ENCODE measurements around the gene TSEN2.
"Not testable (repeated sequence)": the region's sequence is repeated elsewhere in the genome, so short reads cannot be mapped to it uniquely, and the experiment has no call there.

Gene TSEN2

GRCh38 chr3:12452361-12453330 is 31.6 kb upstream of the TSEN2 start:
- no peak overlapping the region for H3K9ac ChIP-seq (ENCODE audit: low read depth in 1 of 2, low read length in 2 of 2)
- H3K36me3 ChIP-seq (ENCODE audit: control insufficient read depth in 2 of 2, insufficient read depth in 2 of 2, low read length in 2 of 2): no peaks in the 10 kb centered on the region
- H3K27ac ChIP-seq (ENCODE audit: low read depth in 2 of 2, low read length in 2 of 2): no peak overlapping the region
- peaks cover 0 to 2% of the 10 kb centered on the region in 2 donors for H3K4me1 ChIP-seq (ENCODE audit: control insufficient read depth in 2 of 2, insufficient read depth in 2 of 2, low read length in 2 of 2)
- no peak overlapping the region for H3K4me3 ChIP-seq (ENCODE audit: low read length in 2 of 2)
- no peaks in the 10 kb centered on the region for H3K9me3 ChIP-seq (ENCODE audit: control insufficient read depth in 2 of 2, low read length in 2 of 2)
- no peaks in the 10 kb centered on the region for H3K27me3 ChIP-seq (ENCODE audit: control insufficient read depth in 2 of 2, insufficient read depth in 2 of 2, low read length in 2 of 2)

GRCh38 chr3:12454076-12454815 is 30.0 kb upstream of the TSEN2 start:
- Histone ChIP-seq H3K27me3 (ENCODE audit: control insufficient read depth in 2 of 2, insufficient read depth in 2 of 2, low read length in 2 of 2) (no peaks in the 10 kb centered on the region), H3K9ac (ENCODE audit: low read depth in 1 of 2, low read length in 2 of 2) (no peak overlapping the region), H3K27ac (ENCODE audit: low read depth in 2 of 2, low read length in 2 of 2) (no peak overlapping the region), H3K9me3 (ENCODE audit: control insufficient read depth in 2 of 2, low read length in 2 of 2) (no peaks in the 10 kb centered on the region), H3K4me1 (ENCODE audit: control insufficient read depth in 2 of 2, insufficient read depth in 2 of 2, low read length in 2 of 2) (peaks cover 2 to 10% of the 10 kb centered on the region in 2 donors), H3K4me3 (ENCODE audit: low read length in 2 of 2) (no peak overlapping the region), H3K36me3 (ENCODE audit: control insufficient read depth in 2 of 2, insufficient read depth in 2 of 2, low read length in 2 of 2) (no peaks in the 10 kb centered on the region)

GRCh38 chr3:12454816-12455121 is 29.5 kb upstream of the TSEN2 start:
- peaks cover 6 to 15% of the 10 kb centered on the region in 2 donors for H3K4me1 ChIP-seq (ENCODE audit: control insufficient read depth in 2 of 2, insufficient read depth in 2 of 2, low read length in 2 of 2)
- H3K4me3 ChIP-seq (ENCODE audit: low read length in 2 of 2): no peak overlapping the region
- H3K9me3 ChIP-seq (ENCODE audit: control insufficient read depth in 2 of 2, low read length in 2 of 2): no peaks in the 10 kb centered on the region
- no peak overlapping the region for H3K9ac ChIP-seq (ENCODE audit: low read depth in 1 of 2, low read length in 2 of 2)
- no peaks in the 10 kb centered on the region for H3K27me3 ChIP-seq (ENCODE audit: control insufficient read depth in 2 of 2, insufficient read depth in 2 of 2, low read length in 2 of 2)
- no peak overlapping the region for H3K27ac ChIP-seq (ENCODE audit: low read depth in 2 of 2, low read length in 2 of 2)
- H3K36me3 ChIP-seq (ENCODE audit: control insufficient read depth in 2 of 2, insufficient read depth in 2 of 2, low read length in 2 of 2): no peaks in the 10 kb centered on the region

GRCh38 chr3:12455740-12456139 is 28.5 kb upstream of the TSEN2 start:
- peaks cover 14 to 20% of the 10 kb centered on the region in 2 donors for H3K4me1 ChIP-seq (ENCODE audit: control insufficient read depth in 2 of 2, insufficient read depth in 2 of 2, low read length in 2 of 2)
- H3K9me3 ChIP-seq (ENCODE audit: control insufficient read depth in 2 of 2, low read length in 2 of 2): no peaks in the 10 kb centered on the region
- no peak overlapping the region for H3K9ac ChIP-seq (ENCODE audit: low read depth in 1 of 2, low read length in 2 of 2)
- H3K27ac ChIP-seq (ENCODE audit: low read depth in 2 of 2, low read length in 2 of 2): no peak overlapping the region
- H3K27me3 ChIP-seq (ENCODE audit: control insufficient read depth in 2 of 2, insufficient read depth in 2 of 2, low read length in 2 of 2): no peaks in the 10 kb centered on the region
- no peaks in the 10 kb centered on the region for H3K36me3 ChIP-seq (ENCODE audit: control insufficient read depth in 2 of 2, insufficient read depth in 2 of 2, low read length in 2 of 2)
- H3K4me3 ChIP-seq (ENCODE audit: low read length in 2 of 2): no peak overlapping the region

GRCh38 chr3:12456441-12456840 is 27.8 kb upstream of the TSEN2 start:
- H3K27ac ChIP-seq (ENCODE audit: low read depth in 2 of 2, low read length in 2 of 2): no peak overlapping the region
- H3K4me1 ChIP-seq (ENCODE audit: control insufficient read depth in 2 of 2, insufficient read depth in 2 of 2, low read length in 2 of 2): peaks cover 21 to 27% of the 10 kb centered on the region in 2 donors
- no peaks in the 10 kb centered on the region for H3K36me3 ChIP-seq (ENCODE audit: control insufficient read depth in 2 of 2, insufficient read depth in 2 of 2, low read length in 2 of 2)
- no peak overlapping the region for H3K9ac ChIP-seq (ENCODE audit: low read depth in 1 of 2, low read length in 2 of 2)
- H3K4me3 ChIP-seq (ENCODE audit: low read length in 2 of 2): no peak overlapping the region
- no peaks in the 10 kb centered on the region for H3K9me3 ChIP-seq (ENCODE audit: control insufficient read depth in 2 of 2, low read length in 2 of 2)
- H3K27me3 ChIP-seq (ENCODE audit: control insufficient read depth in 2 of 2, insufficient read depth in 2 of 2, low read length in 2 of 2): no peaks in the 10 kb centered on the region

- H3K4me1 ChIP-seq (ENCODE audit: control insufficient read depth in 2 of 2, insufficient read depth in 2 of 2, low read length in 2 of 2): peaks cover 31 to 35% of the 10 kb centered on the region in 2 donors
- not testable (repeated sequence) for H3K4me3 ChIP-seq (ENCODE audit: low read length in 2 of 2); H3K9me3 ChIP-seq (ENCODE audit: control insufficient read depth in 2 of 2, low read length in 2 of 2); H3K27ac ChIP-seq (ENCODE audit: low read depth in 2 of 2, low read length in 2 of 2); H3K36me3 ChIP-seq (ENCODE audit: control insufficient read depth in 2 of 2, insufficient read depth in 2 of 2, low read length in 2 of 2); H3K27me3 ChIP-seq (ENCODE audit: control insufficient read depth in 2 of 2, insufficient read depth in 2 of 2, low read length in 2 of 2); H3K9ac ChIP-seq (ENCODE audit: low read depth in 1 of 2, low read length in 2 of 2)
These were observed 26.9 kb upstream of the TSEN2 start for GRCh38 chr3:12457380-12457779.

GRCh38 chr3:12458901-12459300 is 25.4 kb upstream of the TSEN2 start:
- Histone ChIP-seq H3K36me3 (ENCODE audit: control insufficient read depth in 2 of 2, insufficient read depth in 2 of 2, low read length in 2 of 2) (no peaks in the 10 kb centered on the region), H3K27ac (ENCODE audit: low read depth in 2 of 2, low read length in 2 of 2) (peak overlapping the region in 1 of 2 donors; percentile 81), H3K9me3 (ENCODE audit: control insufficient read depth in 2 of 2, low read length in 2 of 2) (no peaks in the 10 kb centered on the region), H3K4me1 (ENCODE audit: control insufficient read depth in 2 of 2, insufficient read depth in 2 of 2, low read length in 2 of 2) (peaks cover 35 to 43% of the 10 kb centered on the region in 2 donors), H3K4me3 (ENCODE audit: low read length in 2 of 2) (no peak overlapping the region), H3K9ac (ENCODE audit: low read depth in 1 of 2, low read length in 2 of 2) (no peak overlapping the region), H3K27me3 (ENCODE audit: control insufficient read depth in 2 of 2, insufficient read depth in 2 of 2, low read length in 2 of 2) (no peaks in the 10 kb centered on the region)

- peak overlapping the region in 1 of 2 donors; percentile 26 for H3K9ac ChIP-seq (ENCODE audit: low read depth in 1 of 2, low read length in 2 of 2)
These were observed 24.2 kb upstream of the TSEN2 start for GRCh38 chr3:12460127-12460526.

GRCh38 chr3:12461097-12461649 is 23.1 kb upstream of the TSEN2 start:
- no peaks in the 10 kb centered on the region for H3K9me3 ChIP-seq (ENCODE audit: control insufficient read depth in 2 of 2, low read length in 2 of 2)
- no peak overlapping the region for H3K4me3 ChIP-seq (ENCODE audit: low read length in 2 of 2)
- H3K4me1 ChIP-seq (ENCODE audit: control insufficient read depth in 2 of 2, insufficient read depth in 2 of 2, low read length in 2 of 2): peaks cover 39 to 43% of the 10 kb centered on the region in 2 donors
- H3K36me3 ChIP-seq (ENCODE audit: control insufficient read depth in 2 of 2, insufficient read depth in 2 of 2, low read length in 2 of 2): no peaks in the 10 kb centered on the region
- H3K27ac ChIP-seq (ENCODE audit: low read depth in 2 of 2, low read length in 2 of 2): peak overlapping the region; percentile 72 to 81
- H3K9ac ChIP-seq (ENCODE audit: low read depth in 1 of 2, low read length in 2 of 2): no peak overlapping the region
- H3K27me3 ChIP-seq (ENCODE audit: control insufficient read depth in 2 of 2, insufficient read depth in 2 of 2, low read length in 2 of 2): peaks cover 0 to 2% of the 10 kb centered on the region in 2 donors

More at GRCh38 chr3:12460127-12460526, 24.2 kb upstream of the TSEN2 start:
- Histone ChIP-seq H3K27me3 (ENCODE audit: control insufficient read depth in 2 of 2, insufficient read depth in 2 of 2, low read length in 2 of 2) (peaks cover 0 to 2% of the 10 kb centered on the region in 2 donors), H3K4me3 (ENCODE audit: low read length in 2 of 2) (peak overlapping the region; percentile 11 to 38), H3K4me1 (ENCODE audit: control insufficient read depth in 2 of 2, insufficient read depth in 2 of 2, low read length in 2 of 2) (peaks cover 37 to 43% of the 10 kb centered on the region in 2 donors), H3K27ac (ENCODE audit: low read depth in 2 of 2, low read length in 2 of 2) (peak overlapping the region; percentile 72 to 81), H3K9me3 (ENCODE audit: control insufficient read depth in 2 of 2, low read length in 2 of 2) (no peaks in the 10 kb centered on the region), H3K36me3 (ENCODE audit: control insufficient read depth in 2 of 2, insufficient read depth in 2 of 2, low read length in 2 of 2) (no peaks in the 10 kb centered on the region)

All from mucosa of rectum (tissue), 2 donors.